Prostate gland (tissue), 2 donors: ENCODE results near the gene NDC80.

Experiments used
- CTCF ChIP-seq, 4 experiments: fragments of 200-600 bp in 2 of 4; fragments of 450-650 bp in 2 of 4; sonication (generic) in 2 of 4; IDR thresholded peaks; 1 replicate in 3 of 4; 2 replicates in 1 of 4; pipeline ENCODE4 v1.5.1; 2016 to 2019; ENCODE audit warnings: antibody characterized with exemption in 4 of 4, mild to moderate bottlenecking in 2 of 4, moderate library complexity in 2 of 4
- POLR2A ChIP-seq: fragments of 450-650 bp; IDR thresholded peaks from one replicate; pipeline ENCODE4 v1.6.1; 2016; ENCODE audit warnings: antibody characterized with exemption, mild to moderate bottlenecking
- POLR2AphosphoS5 ChIP-seq: sonication (generic); formaldehyde crosslinking; IDR thresholded peaks from one replicate; pipeline ENCODE4 v1.6.1; 2017; ENCODE audit warnings: antibody characterized with exemption

DNA sequence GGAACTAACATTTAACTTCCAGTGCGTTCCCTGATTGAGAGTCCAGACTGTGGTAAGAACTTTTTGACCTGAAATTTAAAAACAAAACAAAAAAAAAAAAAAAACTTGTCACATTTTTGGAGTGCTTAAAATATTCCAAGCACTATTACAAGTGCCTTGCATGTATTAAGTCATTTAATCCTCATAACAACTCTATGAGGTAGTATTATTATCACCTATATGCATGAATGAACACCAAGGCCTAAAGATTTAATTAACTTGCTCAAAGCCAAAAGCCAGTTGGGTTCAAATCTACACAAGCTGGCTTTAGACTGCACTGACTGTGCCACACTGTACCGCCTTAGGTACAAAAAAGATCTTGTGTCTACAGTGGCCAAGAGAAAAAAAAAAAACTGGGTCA is 35.3 kb upstream of the NDC80 start:
- TF ChIP-seq CTCF (IDR thresholded peaks at IDR 0.05) (no peak), POLR2A (no peak), POLR2AphosphoS5 (no peak)
